Mucosa of rectum (tissue), 2 donors: Measurements from ENCODE around the gene JAG2.

Source experiments
- H3K27ac ChIP-seq, 2 donors: one replicate each; pipeline ENCODE4 v1.7.0; 2013; ENCODE audit warnings: inconsistent platforms in 2 of 2, low read depth in 2 of 2, low read length in 2 of 2
- H3K27me3 ChIP-seq, 2 donors: one replicate each; pipeline ENCODE4 v1.7.0; 2013; ENCODE audit warnings: low read length in 2 of 2; ENCODE audit not compliant: control insufficient read depth in 2 of 2, insufficient read depth in 2 of 2
- H3K36me3 ChIP-seq, 2 donors: one replicate each; pipeline ENCODE4 v1.7.0; 2013; ENCODE audit warnings: low read length in 2 of 2; ENCODE audit not compliant: control insufficient read depth in 2 of 2, insufficient read depth in 2 of 2
- H3K4me1 ChIP-seq, 2 donors: one replicate each; pipeline ENCODE4 v1.7.0; 2013; ENCODE audit warnings: low read length in 2 of 2, mild to moderate bottlenecking in 1 of 2; ENCODE audit not compliant: control insufficient read depth in 2 of 2, insufficient read depth in 2 of 2
- H3K4me3 ChIP-seq, 2 donors: one replicate each; pipeline ENCODE4 v1.7.0; 2013; ENCODE audit warnings: low read length in 2 of 2
- H3K9ac ChIP-seq, 2 donors: one replicate each; pipeline ENCODE4 v1.7.0; 2013; ENCODE audit warnings: low read length in 2 of 2, low read depth in 1 of 2, mild to moderate bottlenecking in 1 of 2
- H3K9me3 ChIP-seq, 2 donors: one replicate each; pipeline ENCODE4 v1.7.0; 2013; ENCODE audit warnings: low read length in 2 of 2; ENCODE audit not compliant: control insufficient read depth in 2 of 2
- donor health status: healthy.
- donor health status: Normal muscosa, but diverticular disease.

Gene JAG2

DNA sequence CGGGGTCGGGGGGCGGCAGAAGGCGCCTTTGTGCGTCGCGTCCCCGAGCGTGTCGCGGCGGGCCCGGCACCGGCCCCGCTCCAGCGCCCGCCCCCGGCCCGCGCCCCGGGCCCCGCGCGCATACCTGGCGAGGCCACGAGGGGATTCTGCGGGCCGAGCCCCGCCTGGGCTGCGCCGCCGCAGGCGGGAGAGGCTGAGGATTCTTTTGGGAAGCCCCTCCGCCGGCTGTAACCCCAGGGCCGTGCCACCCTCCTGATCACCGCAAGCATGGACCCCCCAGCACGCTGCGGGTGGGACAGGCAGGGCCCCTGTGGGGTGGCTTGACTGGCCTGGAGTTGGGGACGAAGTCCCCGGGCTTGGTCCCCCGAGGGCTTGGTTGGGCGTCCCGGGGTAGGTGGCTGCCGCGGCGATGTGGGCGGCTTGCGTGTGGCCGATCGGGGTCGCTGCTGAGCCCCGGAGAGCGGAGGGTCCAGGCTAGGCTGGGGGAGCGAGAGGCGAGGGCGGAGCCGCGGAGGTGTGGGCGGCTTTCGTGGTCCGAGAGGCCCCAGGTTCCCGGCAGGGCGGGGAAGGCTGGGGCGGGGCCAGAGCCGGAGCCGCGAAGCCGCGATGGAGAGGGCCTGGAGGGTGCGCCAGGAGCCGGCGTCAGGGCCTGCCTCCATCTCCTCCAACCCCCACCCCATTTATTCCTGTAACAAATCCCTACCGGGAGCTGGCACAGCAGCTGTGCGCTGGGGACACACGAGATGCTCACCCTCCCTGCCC, 75.0 kb downstream of the JAG2 start:
- Histone ChIP-seq H3K27ac (peak overlapping the region; percentile 91 to 96), H3K27me3 (peaks cover 0 to 4% of the 10 kb centered on the region in 2 donors), H3K9ac (peak overlapping the region; percentile 68 to 83), H3K4me1 (peaks cover 42 to 51% of the 10 kb centered on the region in 2 donors), H3K36me3 (no peaks in the 10 kb centered on the region), H3K9me3 (no peaks in the 10 kb centered on the region), H3K4me3 (peak overlapping the region; percentile 70 to 78)

DNA sequence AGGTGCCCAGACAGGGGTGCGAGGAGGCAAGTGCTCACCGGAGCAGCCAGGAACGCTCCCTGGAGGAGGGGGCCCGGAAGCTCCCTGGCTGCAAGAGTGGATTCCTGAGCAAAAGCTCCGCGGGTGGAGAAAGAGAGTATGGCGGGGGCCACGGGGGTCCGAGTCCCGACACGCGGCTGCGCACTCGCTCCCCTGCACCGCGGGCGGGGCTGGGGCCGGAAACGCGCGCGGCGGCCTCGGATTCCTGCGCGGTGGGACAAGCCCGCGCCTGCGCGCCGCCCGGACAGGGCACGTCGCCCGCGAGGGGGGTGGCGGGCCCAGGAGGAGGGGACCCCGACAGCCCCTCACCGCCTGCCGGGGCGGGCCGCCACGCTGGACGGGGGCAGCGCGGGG, 75.5 kb downstream of the JAG2 start:
- Histone ChIP-seq H3K9ac (peak overlapping the region; percentile 41 to 69), H3K4me1 (peaks cover 44 to 51% of the 10 kb centered on the region in 2 donors)

DNA sequence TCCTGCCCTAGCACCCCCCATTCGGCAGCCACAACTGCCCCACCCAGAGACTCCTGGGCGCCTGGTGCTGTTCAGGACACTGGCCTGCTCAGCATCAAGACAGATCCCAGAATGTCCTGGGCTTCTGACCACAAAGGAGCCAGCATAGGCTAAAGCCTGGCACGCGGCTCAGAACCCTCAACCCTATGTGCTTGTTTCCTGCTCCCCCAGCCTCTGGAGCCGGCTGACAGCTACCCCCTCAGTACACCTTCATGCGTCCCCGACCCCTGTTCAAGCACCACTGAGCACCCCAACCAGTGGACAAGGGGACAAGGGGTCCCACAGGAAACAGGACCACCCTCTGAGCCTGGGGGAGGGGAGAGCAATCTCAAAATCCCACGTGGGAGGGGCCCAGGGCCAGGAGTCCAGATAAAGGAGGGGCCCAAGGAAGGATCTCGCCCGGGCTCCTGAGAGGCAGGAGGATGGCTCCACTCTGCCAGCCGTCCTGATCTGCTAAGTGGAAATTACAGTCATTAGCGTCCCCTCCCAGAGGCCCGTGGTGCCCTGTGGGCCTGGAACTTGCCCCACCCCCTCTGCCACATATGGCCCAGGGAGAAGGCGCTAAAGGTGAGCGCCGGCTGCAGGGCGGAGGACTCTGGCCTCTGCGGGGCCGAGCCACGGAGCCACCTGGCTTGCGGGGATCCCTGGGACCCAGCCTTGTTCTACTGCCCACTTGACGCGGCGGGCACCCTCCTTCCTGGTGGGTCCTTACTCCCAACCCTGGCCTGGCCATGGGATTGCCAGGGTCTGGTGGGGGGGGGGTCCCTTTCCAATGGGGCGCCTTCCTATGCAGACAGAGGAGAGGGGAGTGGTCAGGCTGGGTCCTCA, 76.2 kb downstream of the JAG2 start:
- Histone ChIP-seq H3K27me3 (peaks cover 2 to 11% of the 10 kb centered on the region in 2 donors), H3K9me3 (no peaks in the 10 kb centered on the region), H3K36me3 (no peaks in the 10 kb centered on the region), H3K4me3 (peak overlapping the region; percentile 56 to 78), H3K27ac (peak overlapping the region; percentile 91 to 96), H3K9ac (peak overlapping the region; percentile 66 to 69), H3K4me1 (peaks cover 44 to 54% of the 10 kb centered on the region in 2 donors)

More for the DNA sequence above, 75.5 kb downstream of the JAG2 start:
- H3K27ac ChIP-seq: peak overlapping the region; percentile 91 to 96
- H3K36me3 ChIP-seq: no peaks in the 10 kb centered on the region
- peaks cover 2 to 8% of the 10 kb centered on the region in 2 donors for H3K27me3 ChIP-seq
- peak overlapping the region; percentile 56 to 78 for H3K4me3 ChIP-seq
- no peaks in the 10 kb centered on the region for H3K9me3 ChIP-seq

GRCh38 chr14:105091517-105092170, 76.9 kb downstream of the JAG2 start:
- peaks cover 2 to 11% of the 10 kb centered on the region in 2 donors for H3K27me3 ChIP-seq
- peak overlapping the region; percentile 52 to 69 for H3K9ac ChIP-seq
- peak overlapping the region; percentile 37 to 78 for H3K4me3 ChIP-seq
- H3K36me3 ChIP-seq: no peaks in the 10 kb centered on the region
- H3K27ac ChIP-seq: peak overlapping the region; percentile 91 to 96
- H3K4me1 ChIP-seq: peaks cover 45 to 59% of the 10 kb centered on the region in 2 donors
- H3K9me3 ChIP-seq: no peaks in the 10 kb centered on the region

DNA sequence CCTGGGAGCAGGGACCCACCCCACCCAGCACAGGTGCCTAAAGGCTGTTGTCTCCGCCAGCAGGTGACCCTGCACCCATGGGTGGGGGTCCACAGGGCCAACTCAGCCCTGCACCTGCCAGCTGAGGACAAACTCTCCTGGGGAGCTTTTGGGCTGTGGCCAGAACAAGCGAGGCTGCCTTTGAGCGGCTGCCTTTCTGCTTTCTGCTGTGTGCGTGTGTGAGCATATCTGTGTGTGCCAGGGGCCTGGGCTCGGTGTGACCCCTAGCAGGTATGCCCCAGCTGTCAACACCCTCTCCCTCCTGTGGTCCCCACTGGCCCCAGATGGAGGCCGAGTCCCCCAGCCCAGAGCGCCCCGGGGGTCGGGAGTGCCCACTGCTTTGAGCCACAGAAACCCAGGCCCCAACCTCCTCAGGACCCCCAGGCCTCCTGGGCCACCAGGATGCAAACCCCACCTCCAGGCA, 77.5 kb downstream of the JAG2 start:
- peaks cover 48 to 59% of the 10 kb centered on the region in 2 donors for H3K4me1 ChIP-seq
- peaks cover 2 to 11% of the 10 kb centered on the region in 2 donors for H3K27me3 ChIP-seq

More for the DNA sequence above, 77.5 kb downstream of the JAG2 start:
- H3K9me3 ChIP-seq: no peaks in the 10 kb centered on the region
- peak overlapping the region; percentile 6 to 69 for H3K9ac ChIP-seq
- H3K36me3 ChIP-seq: no peaks in the 10 kb centered on the region
- H3K27ac ChIP-seq: peak overlapping the region; percentile 91 to 96
- peak overlapping the region in 1 of 2 donors; percentile 11 for H3K4me3 ChIP-seq
